Measurements from ENCODE around the gene SFTPB. TPM values are rescaled to one million over a fixed set of nuclear protein-coding genes. Genes with fewer than 3 reads are reported as not detected.

The SFTPB gene
- total RNA-seq, 1 donor from 2014 or later, result 1.7 TPM

DNA sequence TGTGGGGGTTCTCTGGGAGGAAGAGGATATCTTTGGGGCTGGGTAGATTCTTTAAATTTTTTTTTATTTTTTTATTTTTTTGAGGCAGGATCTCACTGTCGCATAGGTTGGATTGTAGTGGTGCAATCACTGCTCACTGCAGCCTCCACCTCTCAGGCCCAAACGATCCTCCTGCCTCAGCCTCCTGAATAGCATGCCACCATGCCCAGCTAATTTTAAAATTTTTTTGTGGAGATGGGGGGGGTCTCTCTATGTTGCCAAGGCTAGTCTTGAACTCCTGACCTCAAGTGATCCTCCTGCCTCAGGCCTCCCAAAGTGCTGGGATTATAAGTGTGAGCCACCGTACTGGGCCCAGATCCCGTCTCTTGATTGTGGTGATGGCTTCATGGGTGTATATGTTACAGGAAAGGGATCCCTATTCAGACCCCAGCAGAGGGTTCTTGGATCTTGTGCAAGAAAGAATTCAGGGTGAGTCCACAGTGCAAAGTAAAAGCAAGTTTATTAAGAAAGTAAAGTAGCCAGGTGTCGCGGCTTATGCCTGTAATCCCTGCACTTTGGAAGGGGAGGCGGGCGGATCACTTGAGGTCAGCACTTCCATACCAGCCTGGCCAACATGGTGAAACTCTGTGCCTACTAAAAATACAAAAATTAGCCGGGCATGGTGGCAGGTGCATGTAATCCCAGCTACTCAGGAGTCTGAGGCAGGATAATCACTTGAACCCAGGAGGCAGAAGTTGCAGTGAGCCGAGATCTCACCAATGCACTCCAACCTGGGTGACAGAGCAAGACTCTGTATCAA is 54.1 kb downstream of the SFTPB start:
- no peak for DNase-seq (ENCODE audit: low spot score)

GRCh38 chr2:85611705-85612587 is 56.1 kb downstream of the SFTPB start, which contains the start of gene C2orf68:
C2orf68 (minus strand) TSS chr2:85612066; CDS start chr2:85611984, 82 bp downstream.
- DNase-seq (ENCODE audit: low spot score), result peak; percentile 94

GRCh38 chr2:85611217-85611704 is 56.7 kb downstream of the SFTPB start:
- DNase-seq (ENCODE audit: low spot score), result no peak

Other genes with a start within 250 kb of the SFTPB start
- gene SH2D6, start 249.5 kb downstream of the SFTPB start, total RNA-seq, result 0.75 TPM
- gene MAT2A, start 129.0 kb downstream of the SFTPB start, total RNA-seq, result 450 TPM
- 48.9 TPM for gene GGCX, start 106.7 kb downstream of the SFTPB start, total RNA-seq
- 165 TPM for gene VAMP8, start 90.6 kb downstream of the SFTPB start, total RNA-seq
- 32.8 TPM for gene VAMP5, start 83.8 kb downstream of the SFTPB start, total RNA-seq
- gene RNF181, start 72.5 kb downstream of the SFTPB start, total RNA-seq, result 115 TPM
- 19.5 TPM for gene TMEM150A, start 65.5 kb downstream of the SFTPB start, total RNA-seq
- 43.1 TPM for gene C2orf68, start 56.1 kb downstream of the SFTPB start, total RNA-seq
- 45.1 TPM for gene USP39, start 52.0 kb downstream of the SFTPB start, total RNA-seq
- 1.9 TPM for gene GNLY, start 26.2 kb upstream of the SFTPB start, total RNA-seq
- 21.8 TPM for gene ATOH8, start 85.8 kb upstream of the SFTPB start, total RNA-seq
- gene ST3GAL5, start 220.8 kb upstream of the SFTPB start, total RNA-seq, result 120 TPM